Endothelial cell of umbilical vein (primary cell): Measurements from ENCODE around the gene LRP1B. TPM values are rescaled to one million over a fixed set of nuclear protein-coding genes. Genes with fewer than 3 reads are reported as not detected.

Source experiments
- BruUV-seq: library from RNA; stranded (reverse); fragments of 400-500 nt; replicated peaks from 2 replicates; lab custom pipeline; 2021; lab: Mats Ljungman, UMichigan
- CTCF ChIA-PET: fragments of 300-600, 350-600 bp; sonication (Branson Sonifier 250); formaldehyde crosslinking; loops from one replicate; lab custom pipeline; 2021; ENCODE audit warnings: antibody characterized with exemption, inconsistent platforms; lab: Charles Lee
- POLR2A ChIA-PET: fragments of 300-600, 350-600 bp; sonication (Branson Sonifier 250); formaldehyde crosslinking; loops from one replicate; lab custom pipeline; 2021; ENCODE audit warnings: antibody characterized with exemption, inconsistent platforms; lab: Charles Lee
- DNase-seq: peaks from one replicate; pipeline ENCODE4 v3.0.0-alpha.2; 2011; ENCODE audit warnings: low read depth, low spot score
- FAIRE-seq: peaks from 2 replicates; lab custom pipeline; 2011; peaks lifted over from hg19 to GRCh38; lab: Jason Lieb, UNC
- H2AFZ ChIP-seq: 2 replicates; pipeline ENCODE4 v1.6.0; 2012; ENCODE audit warnings: low read depth, low read length, control low read depth, inconsistent platforms
- H3K27ac ChIP-seq: 2 replicates; pipeline ENCODE4 v1.5.1; 2011; ENCODE audit warnings: low read depth, mild to moderate bottlenecking, control low read depth, low read length, moderate library complexity; ENCODE audit not compliant: insufficient read depth
- H3K27me3 ChIP-seq, 2 experiments: 2 replicates each; pipeline versions ENCODE4 v1.6.0 to v1.6.1; 2011; ENCODE audit warnings: low read length in 2 of 2, mixed read lengths in 1 of 2; ENCODE audit not compliant: control insufficient read depth in 2 of 2, insufficient read depth in 2 of 2
- H3K36me3 ChIP-seq, 2 experiments: 2 replicates in 1 of 2; 3 replicates in 1 of 2; pipeline ENCODE4 v1.5.1; 2011; ENCODE audit warnings: low read length in 2 of 2, mild to moderate bottlenecking in 1 of 2, moderate library complexity in 1 of 2; ENCODE audit not compliant: control insufficient read depth in 2 of 2, insufficient read depth in 2 of 2; ENCODE audit errors: extremely low read depth in 1 of 2
- H3K4me1 ChIP-seq: 3 replicates; pipeline ENCODE4 v1.5.1; 2011; ENCODE audit warnings: mild to moderate bottlenecking, low read length; ENCODE audit not compliant: control insufficient read depth, insufficient read depth; ENCODE audit errors: extremely low read depth
- H3K4me2 ChIP-seq: 2 replicates; pipeline ENCODE4 v1.6.1; 2011; ENCODE audit warnings: low read length, control low read depth, mixed read lengths; ENCODE audit not compliant: insufficient read depth
- H3K4me3 ChIP-seq, 3 experiments: fragments of 200-600 bp in 1 of 3; sonication (generic), shearing (Covaris generic) in 1 of 3; replicated peaks in 1 of 3; 2 replicates each; pipeline ENCODE4 v1.5.1; 2011 to 2016; ENCODE audit warnings: control low read depth in 3 of 3, low read length in 3 of 3, mild to moderate bottlenecking in 2 of 3, inconsistent platforms in 1 of 3, low read depth in 1 of 3, moderate library complexity in 1 of 3; ENCODE audit not compliant: insufficient read depth in 1 of 3
- H3K79me2 ChIP-seq: 2 replicates; pipeline ENCODE4 v1.6.0; 2012; ENCODE audit warnings: low read length, inconsistent platforms; ENCODE audit not compliant: control insufficient read depth, insufficient read depth
- H3K9ac ChIP-seq: replicated peaks from 2 replicates; pipeline ENCODE3; 2011; ENCODE audit warnings: low read length, control low read depth; ENCODE audit not compliant: insufficient read depth; ENCODE audit errors: extremely low read depth
- H3K9me1 ChIP-seq: replicated peaks from 3 replicates; pipeline ENCODE4 v1.6.0; 2011; ENCODE audit warnings: mild to moderate bottlenecking, low read length; ENCODE audit not compliant: control insufficient read depth, insufficient read depth; ENCODE audit errors: extremely low read depth
- H3K9me3 ChIP-seq: replicated peaks from 2 replicates; pipeline ENCODE4 v1.5.1; 2012; ENCODE audit warnings: low read length, inconsistent platforms; ENCODE audit not compliant: control insufficient read depth, insufficient read depth
- H4K20me1 ChIP-seq: replicated peaks from 2 replicates; pipeline ENCODE3; 2011; ENCODE audit warnings: mild to moderate bottlenecking, low read length; ENCODE audit not compliant: control insufficient read depth, insufficient read depth; ENCODE audit errors: extremely low read depth
- CTCF ChIP-seq, 2 donors: IDR thresholded peaks; 1 replicate in 1 of 2; 2 replicates in 1 of 2; pipeline ENCODE4 v1.5.1; 2011; ENCODE audit warnings: low read length in 2 of 2, mild to moderate bottlenecking in 2 of 2, moderate library complexity in 2 of 2, control low read depth in 1 of 2, inconsistent platforms in 1 of 2, low read depth in 1 of 2; ENCODE audit not compliant: insufficient read depth in 1 of 2; ENCODE audit errors: extremely low read depth in 1 of 2
- EZH2 ChIP-seq: IDR thresholded peaks from 2 replicates; pipeline ENCODE4 v1.6.1; 2012; ENCODE audit warnings: borderline replicate concordance, low read depth, mild to moderate bottlenecking, moderate library complexity, low read length, inconsistent platforms; ENCODE audit not compliant: severe bottlenecking
- FOS ChIP-seq: IDR thresholded peaks from 2 replicates; pipeline ENCODE4 v1.6.1; 2011; ENCODE audit warnings: mild to moderate bottlenecking, low read length, moderate library complexity, borderline replicate concordance; ENCODE audit not compliant: insufficient read depth
- GATA2 ChIP-seq: IDR thresholded peaks from 2 replicates; pipeline ENCODE4 v1.7.0; 2011; ENCODE audit warnings: low read depth, mild to moderate bottlenecking, moderate library complexity, mixed read lengths, low read length; ENCODE audit not compliant: insufficient read length, insufficient read depth
- JUN ChIP-seq: IDR thresholded peaks from 2 replicates; pipeline ENCODE4 v1.6.1; 2011; ENCODE audit warnings: borderline replicate concordance, low read depth; ENCODE audit not compliant: insufficient read length, insufficient read depth
- MYC ChIP-seq: IDR thresholded peaks from one replicate; pipeline ENCODE4 v1.6.1; 2011; ENCODE audit warnings: mild to moderate bottlenecking, low read depth, low read length
- POLR2A ChIP-seq: IDR thresholded peaks from 2 replicates; pipeline ENCODE4 v1.6.1; 2012; ENCODE audit warnings: low read depth, mild to moderate bottlenecking, control low read depth, low read length
- POLR2AphosphoS5 ChIP-seq: IDR thresholded peaks from 2 replicates; pipeline ENCODE4 v1.6.1; 2012; ENCODE audit warnings: low read depth, mild to moderate bottlenecking, control low read depth, low read length, moderate library complexity; ENCODE audit not compliant: insufficient read depth
- dilution Hi-C: fragments of 300-500 bp; cut with MboI; formaldehyde crosslinking; loops from one replicate; pipeline ENCODE4 v1.15.0; 2019; ENCODE audit warnings: low sequenced_read_pairs; ENCODE audit not compliant: extremely low pct_ligation_motif_present
- intact Hi-C: fragments of 100-400 bp; cut with micrococcal nuclease; formaldehyde crosslinking; loops from one replicate; pipeline ENCODE4 v1.10.0; 2022
- polyA plus RNA-seq, 4 experiments: library from polyadenylated mRNA; depleted of rRNA in 3 of 4; stranded (reverse) in 3 of 4; unstranded in 1 of 4; fragments of >200 nt; gene quantifications; 2 replicates each; pipeline versions ENCODE4 v1.2.1 to v1.2.3, GENCODE V29; 2011 to 2012; ENCODE audit warnings: missing spikeins in 1 of 4
- total RNA-seq: library from RNA; stranded (reverse); gene quantifications from 2 replicates; pipeline ENCODE4 v1.2.3, GENCODE V29; 2021
- TF ChIP-seq, protein P1 (sequence below): IDR thresholded peaks from 2 replicates; pipeline ENCODE4 v1.6.1; 2011; ENCODE audit not compliant: insufficient read depth, insufficient read length

LRP1B gene
- total and polyA plus RNA-seq, 2 donors (not counting 3 experiments of a cell fraction or from before 2014, with no cell fraction given), result 0.03 to 0.07 TPM

DNA sequence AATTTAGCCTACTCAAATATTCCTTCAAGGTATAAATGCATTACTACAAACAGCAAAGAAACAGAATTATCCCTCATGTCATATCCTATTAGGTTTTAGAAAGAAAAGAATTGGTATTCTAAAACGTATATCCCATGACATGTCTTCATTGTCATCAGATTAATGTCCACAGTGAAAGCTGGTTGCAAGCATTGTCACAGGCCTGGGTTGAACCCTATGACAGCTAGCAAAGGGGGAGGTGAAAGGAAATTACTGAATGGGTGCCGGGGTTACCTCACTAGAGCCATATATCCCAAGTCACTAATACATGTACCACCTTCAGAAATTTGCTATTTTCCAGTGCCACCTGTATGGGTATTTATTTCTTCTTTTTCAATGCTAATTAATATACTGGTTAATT, 1720.1 kb downstream of the LRP1B start:
- no peak for DNase-seq
- Histone ChIP-seq H2AFZ (no peak overlapping the region), H3K27ac (no peak overlapping the region), H3K9ac (no peak overlapping the region), H3K4me1 (no peaks in the 10 kb centered on the region), H4K20me1 (no peaks in the 10 kb centered on the region), H3K9me1 (no peaks in the 10 kb centered on the region), H3K27me3 (no peaks in the 10 kb centered on the region), H3K36me3 (no peaks in the 10 kb centered on the region), H3K9me3 (no peaks in the 10 kb centered on the region), H3K4me2 (no peak overlapping the region), H3K79me2 (no peaks in the 10 kb centered on the region), H3K4me3 (no peak overlapping the region)
- intact Hi-C loops (no loop called here), dilution Hi-C loops (no loop called here)
- no peak for TF ChIP-seq POLR2AphosphoS5
- no peak for TF ChIP-seq POLR2A
- no peak for TF ChIP-seq EZH2
- TF ChIP-seq MYC, result no peak
- no peak for TF ChIP-seq CTCF (IDR thresholded peaks at IDR 0.05; ENCODE audit: extremely low read depth in 1 of 2, insufficient read depth in 1 of 2, low read depth in 1 of 2, low read length in 2 of 2)
- TF ChIP-seq, protein P1, sequence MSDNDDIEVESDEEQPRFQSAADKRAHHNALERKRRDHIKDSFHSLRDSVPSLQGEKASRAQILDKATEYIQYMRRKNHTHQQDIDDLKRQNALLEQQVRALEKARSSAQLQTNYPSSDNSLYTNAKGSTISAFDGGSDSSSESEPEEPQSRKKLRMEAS, result no peak
- no peak for TF ChIP-seq FOS
- no peak for TF ChIP-seq GATA2
- TF ChIP-seq JUN, result no peak
- no TSS peak for BruUV-seq
- ChIA-PET CTCF (interaction anchor here (1.2 kb wide), 1 partner anchor 18 kb away, joined by 3 read pairs; no protein-coding TSS in a partner anchor), POLR2A (no interaction called here)
- FAIRE-seq, result no peak
